NT2/D1 (cell line): ENCODE data around the gene MAN2A1.

ENCODE experiments used
- SUZ12 ChIP-seq: IDR thresholded peaks from 2 replicates; pipeline ENCODE4 v1.6.1; 2011; ENCODE audit not compliant: insufficient read length, insufficient read depth; ENCODE audit errors: extremely low read depth
- YY1 ChIP-seq: IDR thresholded peaks from 2 replicates; pipeline ENCODE4 v1.6.1; 2011; ENCODE audit not compliant: insufficient read length, insufficient read depth
- ZNF274 ChIP-seq: IDR thresholded peaks from 2 replicates; pipeline ENCODE4 v1.6.1; 2011; ENCODE audit warnings: mild to moderate bottlenecking, low read depth, low read length

DNA sequence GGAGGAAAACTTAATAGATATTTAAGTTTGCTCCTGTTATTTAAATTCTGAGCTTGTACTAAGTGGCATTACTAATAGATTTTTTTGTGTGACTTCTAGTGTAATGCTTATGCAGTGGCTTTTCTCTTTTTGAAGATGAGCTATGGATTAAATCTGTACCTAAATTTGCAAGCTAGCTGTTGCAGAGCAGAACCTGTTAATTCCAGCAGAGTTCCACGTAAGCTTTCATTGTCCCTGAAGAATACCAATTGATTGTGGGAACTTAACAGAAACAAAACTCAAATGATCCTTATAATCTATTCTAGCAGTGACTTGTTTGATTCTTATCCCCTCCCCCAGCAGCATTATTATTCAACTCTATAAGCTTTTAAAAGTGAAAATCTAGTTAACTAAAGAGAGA lies 51.7 kb downstream of the MAN2A1 start:
- TF ChIP-seq SUZ12 = no peak
- no peak for TF ChIP-seq ZNF274
- TF ChIP-seq YY1 = no peak
